Suprapubic skin (tissue), 4 donors: Measurements from ENCODE around the gene CYB5R2. TPM values are rescaled to one million over a fixed set of nuclear protein-coding genes. Genes with fewer than 3 reads are reported as not detected.

Experiments used
- DNase-seq, 2 donors: peaks; one replicate each; pipeline ENCODE4 v3.0.0-alpha.2; 2019; ENCODE audit warnings: low spot score in 2 of 2
- H3K27ac ChIP-seq: fragments of 200-600 bp; sonication (generic); one replicate; pipeline ENCODE4 v1.5.1; 2019
- H3K27me3 ChIP-seq: fragments of 200-600 bp; sonication (generic); one replicate; pipeline ENCODE4 v1.5.1; 2019
- H3K36me3 ChIP-seq: fragments of 200-600 bp; sonication (generic); one replicate; pipeline ENCODE4 v1.5.1; 2019
- H3K4me1 ChIP-seq: fragments of 200-600 bp; sonication (generic); one replicate; pipeline ENCODE4 v1.5.1; 2019
- H3K4me3 ChIP-seq: fragments of 200-600 bp; sonication (generic); one replicate; pipeline ENCODE4 v1.5.1; 2019; ENCODE audit warnings: mild to moderate bottlenecking
- H3K9me3 ChIP-seq: fragments of 200-600 bp; sonication (generic); one replicate; pipeline ENCODE4 v1.5.1; 2019
- CTCF ChIP-seq, 2 donors: fragments of 200-600 bp in 1 of 2; fragments of 450-650 bp in 1 of 2; sonication (generic) in 1 of 2; IDR thresholded peaks; one replicate each; pipeline ENCODE4 v1.5.1; 2016 to 2019; ENCODE audit warnings: antibody characterized with exemption in 2 of 2, mild to moderate bottlenecking in 1 of 2, moderate library complexity in 1 of 2
- EP300 ChIP-seq: sonication (generic); formaldehyde crosslinking; IDR thresholded peaks from one replicate; pipeline ENCODE4 v1.6.1; 2017; ENCODE audit warnings: antibody characterized with exemption
- POLR2A ChIP-seq, 2 donors: fragments of 450-650 bp; IDR thresholded peaks; one replicate each; pipeline ENCODE4 v1.6.1; 2017; ENCODE audit warnings: antibody characterized with exemption in 2 of 2, mild to moderate bottlenecking in 2 of 2, moderate library complexity in 2 of 2
- POLR2AphosphoS5 ChIP-seq, 3 donors: sonication (generic); formaldehyde crosslinking; IDR thresholded peaks; one replicate each; pipeline ENCODE4 v1.6.1; 2017; ENCODE audit warnings: antibody characterized with exemption in 3 of 3
- WGBS: methylation state at CpG from one replicate; pipeline ENCODE4 v1.1.5; 2018; 5-methylcytosine and 5-hydroxymethylcytosine counted together
- total RNA-seq, 4 donors: library from RNA; depleted of rRNA; stranded (reverse); fragments of >200 nt; gene quantifications; one replicate each; pipeline ENCODE4 v1.1.0, GENCODE V29; 2016

Gene CYB5R2
- total RNA-seq, 4 donors from 2014 or later = 30.7 to 78.4 (median 53.9) TPM

DNA sequence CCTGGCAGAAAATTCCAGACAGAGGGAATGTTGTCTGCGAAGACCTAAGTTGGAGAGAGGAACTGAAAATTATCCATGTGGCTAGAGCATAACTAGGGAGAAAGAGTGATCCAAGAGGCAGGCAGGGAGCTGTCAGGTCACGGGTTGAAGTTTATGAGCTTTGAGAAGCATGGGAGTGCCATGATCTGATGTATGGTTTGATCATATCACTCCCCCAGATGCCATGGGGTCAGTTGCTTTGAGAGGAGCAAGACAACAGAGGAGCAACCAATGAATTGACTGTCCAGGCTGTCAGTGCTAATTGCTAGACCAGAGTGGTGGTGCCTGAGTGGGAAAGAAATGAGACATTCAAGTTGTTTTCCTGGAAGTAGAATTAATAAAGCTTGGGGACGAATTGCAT lies 54.0 kb downstream of the CYB5R2 start:
- H3K9me3 ChIP-seq = no peaks in the 10 kb centered on the region
- H3K4me1 ChIP-seq = no peaks in the 10 kb centered on the region
- H3K4me3 ChIP-seq = no peak overlapping the region
- TF ChIP-seq CTCF (IDR thresholded peaks at IDR 0.05) (no peak), POLR2AphosphoS5 (IDR thresholded peaks at IDR 0.05) (no peak), POLR2A (IDR thresholded peaks at IDR 0.05) (no peak), EP300 (no peak)
- no peak overlapping the region for H3K27ac ChIP-seq
- H3K36me3 ChIP-seq = peaks cover 70% of the 10 kb centered on the region
- 96% methylated on average over 3 of the region's 3 CpGs for WGBS
- no peak for DNase-seq
- H3K27me3 ChIP-seq = no peaks in the 10 kb centered on the region

DNA sequence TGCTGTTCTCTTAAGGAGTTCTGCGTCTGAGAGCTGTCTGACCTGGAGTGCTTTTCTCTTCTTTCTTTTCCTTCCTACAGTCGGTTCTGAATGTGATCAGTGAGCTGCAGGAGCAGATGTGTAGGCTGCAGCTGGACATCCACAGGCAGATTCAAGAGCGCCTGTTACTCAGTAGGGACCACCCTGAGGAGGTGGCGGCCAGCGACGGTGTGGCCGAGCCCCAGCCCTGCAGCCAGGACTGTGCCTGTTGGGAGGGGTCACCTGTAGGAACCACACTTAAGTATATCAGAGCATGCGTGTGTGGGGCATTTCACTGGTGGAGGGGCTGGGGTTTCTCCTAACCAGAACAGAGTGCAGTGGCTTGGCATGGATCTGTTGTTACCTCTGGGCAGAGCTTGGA lies 56.3 kb downstream of the CYB5R2 start:
- Histone ChIP-seq H3K36me3 (peaks cover 53% of the 10 kb centered on the region), H3K4me1 (peaks cover 14% of the 10 kb centered on the region), H3K4me3 (no peak overlapping the region), H3K27me3 (no peaks in the 10 kb centered on the region), H3K9me3 (no peaks in the 10 kb centered on the region), H3K27ac (no peak overlapping the region)
- WGBS = 91% methylated on average over 8 of the region's 8 CpGs
- DNase-seq = no peak
- TF ChIP-seq POLR2A (IDR thresholded peaks at IDR 0.05) = no peak
- no peak for TF ChIP-seq EP300
- no peak for TF ChIP-seq POLR2AphosphoS5 (IDR thresholded peaks at IDR 0.05)

Other genes with a start within 250 kb of the CYB5R2 start
- gene OLFML1, start 188.0 kb downstream of the CYB5R2 start, total RNA-seq = 1 to 10 TPM; 1.2 to 5.3 (median 2.2) TPM
- 100 to 1,000 TPM in 1 of 4 donors, 10 to 100 TPM in 3; 68.2 to 139 (median 76.2) TPM for gene PPFIBP2, start 159.5 kb downstream of the CYB5R2 start, total RNA-seq
- gene OVCH2, start 33.0 kb upstream of the CYB5R2 start, total RNA-seq = 10 to 100 TPM in 2 of 4 donors, 1 to 10 TPM in 2; 6.2 to 44.0 (median 20.3) TPM
- 10 to 100 TPM in 1 of 4 donors, 1 to 10 TPM in 3; 1.8 to 17.2 (median 2.5) TPM for gene OR5P2, start 123.4 kb upstream of the CYB5R2 start, total RNA-seq
- gene OR5P3, start 157.3 kb upstream of the CYB5R2 start, total RNA-seq = 10 to 100 TPM in 1 of 4 donors, 1 to 10 TPM in 3; 2.3 to 19.2 (median 3.7) TPM